HepG2 (cell line): ENCODE measurements around the gene PLVAP. TPM values are rescaled to one million over a fixed set of nuclear protein-coding genes. Genes with fewer than 3 reads are reported as not detected.
A peak's percentile ranks its signal among the peaks of the same experiment; 100 is the strongest.

Experiments
- ARHGAP35 ChIP-seq: sonication (generic); formaldehyde crosslinking; IDR thresholded peaks from 2 replicates; pipeline ENCODE4 v1.9.0; 2022; ENCODE audit warnings: mild to moderate bottlenecking, inconsistent platforms, moderate library complexity, missing genetic modification reagents, borderline replicate concordance
- ARNT ChIP-seq: fragments of 450-650 bp; IDR thresholded peaks from 2 replicates; pipeline ENCODE4 v1.6.1; 2017
- BHLHE40 ChIP-seq: IDR thresholded peaks from 2 replicates; pipeline ENCODE4 v1.6.1; 2011; ENCODE audit warnings: low read length, improper control_type of control experiment
- CREM ChIP-seq, 2 experiments: sonication (generic) in 1 of 2; formaldehyde crosslinking in 1 of 2; IDR thresholded peaks; 2 replicates each; pipeline versions ENCODE4 v1.4.0 to v1.6.1; 2016 to 2020; ENCODE audit warnings: antibody characterized with exemption in 1 of 2, mild to moderate bottlenecking in 1 of 2, missing genetic modification reagents in 1 of 2
- MXD1 ChIP-seq: sonication (generic); formaldehyde crosslinking; IDR thresholded peaks from 2 replicates; pipeline ENCODE4 v1.4.0; 2020; ENCODE audit warnings: mild to moderate bottlenecking, missing genetic modification reagents
- SNAI1 ChIP-seq: sonication (generic); formaldehyde crosslinking; IDR thresholded peaks from 2 replicates; pipeline ENCODE4 v1.5.0; 2020; ENCODE audit warnings: mild to moderate bottlenecking, missing genetic modification reagents, borderline replicate concordance
- TOPORS ChIP-seq: sonication (generic); formaldehyde crosslinking; IDR thresholded peaks from 2 replicates; pipeline ENCODE4 v1.8.0; 2023; ENCODE audit warnings: mild to moderate bottlenecking, missing genetic modification reagents
- ZBTB42 ChIP-seq: sonication (generic); formaldehyde crosslinking; IDR thresholded peaks from 2 replicates; pipeline ENCODE4 v1.5.0; 2020; ENCODE audit warnings: mild to moderate bottlenecking, missing genetic modification reagents
- ZNF44 ChIP-seq: sonication (generic); formaldehyde crosslinking; IDR thresholded peaks from 2 replicates; pipeline ENCODE4 v1.5.1; 2020; ENCODE audit warnings: mild to moderate bottlenecking, missing genetic modification reagents
- ZNF710 ChIP-seq: sonication (generic); formaldehyde crosslinking; IDR thresholded peaks from 2 replicates; pipeline ENCODE4 v1.5.0; 2020; ENCODE audit warnings: mild to moderate bottlenecking, missing genetic modification reagents, borderline replicate concordance
- ZNF773 ChIP-seq: sonication (generic); formaldehyde crosslinking; IDR thresholded peaks from 2 replicates; pipeline ENCODE4 v1.4.0; 2020; ENCODE audit warnings: missing genetic modification reagents, borderline replicate concordance
- polyA plus RNA-seq, 8 experiments: library from polyadenylated mRNA; depleted of rRNA in 3 of 8; stranded (reverse) in 7 of 8; unstranded in 1 of 8; fragments of >200 nt; fragmentation: Illumina TruSeq in 4 of 8; extraction: Trizol in 4 of 8; gene quantifications; 2 replicates each; pipeline versions ENCODE4 v1.2.1 to v1.2.3, GENCODE V29; 2011 to 2016; ENCODE audit warnings: low read depth in 4 of 8, missing spikeins in 1 of 8, mixed read lengths in 1 of 8; ENCODE audit not compliant: insufficient read depth in 1 of 8
- total RNA-seq, 5 experiments: library from RNA; depleted of rRNA; stranded (reverse); fragments of >200 nt; fragmentation: Illumina TruSeq; extraction: Trizol; gene quantifications; 2 replicates each; pipeline ENCODE4 v1.2.3, GENCODE V29; 2016; ENCODE audit warnings: low read depth in 1 of 5
- TF ChIP-seq, protein P1 (sequence below): sonication (generic); formaldehyde crosslinking; IDR thresholded peaks from 2 replicates; pipeline ENCODE4 v1.9.0; 2021; ENCODE audit warnings: missing genetic modification reagents, mild to moderate bottlenecking, borderline replicate concordance
- TF ChIP-seq, protein P2 (sequence below), 2 experiments: fragments of 450-650 bp in 1 of 2; sonication (generic) in 1 of 2; formaldehyde crosslinking in 1 of 2; IDR thresholded peaks; 2 replicates each; pipeline versions ENCODE4 v1.6.1 to v1.8.0; 2016 to 2022; ENCODE audit warnings: antibody characterized with exemption in 1 of 2, mild to moderate bottlenecking in 1 of 2, missing genetic modification reagents in 1 of 2
- TF ChIP-seq, protein P3 (sequence below): sonication (generic); formaldehyde crosslinking; IDR thresholded peaks from 2 replicates; pipeline ENCODE4 v1.5.1; 2020; ENCODE audit warnings: missing genetic modification reagents, mild to moderate bottlenecking, borderline replicate concordance

PLVAP gene
- total and polyA plus RNA-seq, 2 of the 13 experiments (the other 11 are each of a cell fraction or from before 2014, with no cell fraction given): 0.26 TPM; not detected in 1

GRCh38 chr19:17390665-17391370 is 13.7 kb upstream of the PLVAP start (continued):
- TF ChIP-seq CREM (IDR thresholded peaks at IDR 0.05) (peak; percentile 32; the same call in 1 of the 2 replicates), CREM (CRISPR knock-in tag; IDR thresholded peaks at IDR 0.05) (no peak), ZNF710 (no peak), TOPORS (CRISPR knock-in tag) (no peak), ARNT (no peak), ARHGAP35 (CRISPR knock-in tag) (no peak), ZNF44 (CRISPR knock-in tag) (no peak), SNAI1 (no peak), ZNF773 (no peak), BHLHE40 (no peak), MXD1 (CRISPR knock-in tag) (no peak), ZBTB42 (CRISPR knock-in tag) (no peak)
- TF ChIP-seq, protein P1, sequence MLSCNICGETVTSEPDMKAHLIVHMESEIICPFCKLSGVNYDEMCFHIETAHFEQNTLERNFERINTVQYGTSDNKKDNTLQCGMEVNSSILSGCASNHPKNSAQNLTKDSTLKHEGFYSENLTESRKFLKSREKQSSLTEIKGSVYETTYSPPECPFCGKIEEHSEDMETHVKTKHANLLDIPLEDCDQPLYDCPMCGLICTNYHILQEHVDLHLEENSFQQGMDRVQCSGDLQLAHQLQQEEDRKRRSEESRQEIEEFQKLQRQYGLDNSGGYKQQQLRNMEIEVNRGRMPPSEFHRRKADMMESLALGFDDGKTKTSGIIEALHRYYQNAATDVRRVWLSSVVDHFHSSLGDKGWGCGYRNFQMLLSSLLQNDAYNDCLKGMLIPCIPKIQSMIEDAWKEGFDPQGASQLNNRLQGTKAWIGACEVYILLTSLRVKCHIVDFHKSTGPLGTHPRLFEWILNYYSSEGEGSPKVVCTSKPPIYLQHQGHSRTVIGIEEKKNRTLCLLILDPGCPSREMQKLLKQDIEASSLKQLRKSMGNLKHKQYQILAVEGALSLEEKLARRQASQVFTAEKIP (CRISPR knock-in tag): no peak
- TF ChIP-seq, protein P2, sequence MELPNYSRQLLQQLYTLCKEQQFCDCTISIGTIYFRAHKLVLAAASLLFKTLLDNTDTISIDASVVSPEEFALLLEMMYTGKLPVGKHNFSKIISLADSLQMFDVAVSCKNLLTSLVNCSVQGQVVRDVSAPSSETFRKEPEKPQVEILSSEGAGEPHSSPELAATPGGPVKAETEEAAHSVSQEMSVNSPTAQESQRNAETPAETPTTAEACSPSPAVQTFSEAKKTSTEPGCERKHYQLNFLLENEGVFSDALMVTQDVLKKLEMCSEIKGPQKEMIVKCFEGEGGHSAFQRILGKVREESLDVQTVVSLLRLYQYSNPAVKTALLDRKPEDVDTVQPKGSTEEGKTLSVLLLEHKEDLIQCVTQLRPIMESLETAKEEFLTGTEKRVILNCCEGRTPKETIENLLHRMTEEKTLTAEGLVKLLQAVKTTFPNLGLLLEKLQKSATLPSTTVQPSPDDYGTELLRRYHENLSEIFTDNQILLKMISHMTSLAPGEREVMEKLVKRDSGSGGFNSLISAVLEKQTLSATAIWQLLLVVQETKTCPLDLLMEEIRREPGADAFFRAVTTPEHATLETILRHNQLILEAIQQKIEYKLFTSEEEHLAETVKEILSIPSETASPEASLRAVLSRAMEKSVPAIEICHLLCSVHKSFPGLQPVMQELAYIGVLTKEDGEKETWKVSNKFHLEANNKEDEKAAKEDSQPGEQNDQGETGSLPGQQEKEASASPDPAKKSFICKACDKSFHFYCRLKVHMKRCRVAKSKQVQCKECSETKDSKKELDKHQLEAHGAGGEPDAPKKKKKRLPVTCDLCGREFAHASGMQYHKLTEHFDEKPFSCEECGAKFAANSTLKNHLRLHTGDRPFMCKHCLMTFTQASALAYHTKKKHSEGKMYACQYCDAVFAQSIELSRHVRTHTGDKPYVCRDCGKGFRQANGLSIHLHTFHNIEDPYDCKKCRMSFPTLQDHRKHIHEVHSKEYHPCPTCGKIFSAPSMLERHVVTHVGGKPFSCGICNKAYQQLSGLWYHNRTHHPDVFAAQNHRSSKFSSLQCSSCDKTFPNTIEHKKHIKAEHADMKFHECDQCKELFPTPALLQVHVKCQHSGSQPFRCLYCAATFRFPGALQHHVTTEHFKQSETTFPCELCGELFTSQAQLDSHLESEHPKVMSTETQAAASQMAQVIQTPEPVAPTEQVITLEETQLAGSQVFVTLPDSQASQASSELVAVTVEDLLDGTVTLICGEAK (IDR thresholded peaks at IDR 0.05): no peak
- TF ChIP-seq, protein P2 (CRISPR knock-in tag; IDR thresholded peaks at IDR 0.05): no peak
- TF ChIP-seq, protein P3, sequence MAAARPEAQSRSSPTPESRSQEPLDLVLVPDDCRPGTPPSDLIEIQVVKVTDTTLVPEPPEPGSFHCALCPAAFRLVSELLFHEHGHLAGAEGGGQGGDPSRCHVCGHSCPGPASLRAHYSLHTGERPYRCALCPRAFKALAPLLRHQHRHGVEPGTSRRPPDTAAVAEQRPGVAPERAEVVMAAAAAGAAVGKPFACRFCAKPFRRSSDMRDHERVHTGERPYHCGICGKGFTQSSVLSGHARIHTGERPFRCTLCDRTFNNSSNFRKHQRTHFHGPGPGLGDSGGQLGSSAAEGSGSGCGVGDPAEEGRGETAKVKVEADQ: no peak
